ENCODE measurements around the gene FAXC.

FAXC gene
- total RNA-seq = 0 to 0.47 reads per million in 2 donors

DNA sequence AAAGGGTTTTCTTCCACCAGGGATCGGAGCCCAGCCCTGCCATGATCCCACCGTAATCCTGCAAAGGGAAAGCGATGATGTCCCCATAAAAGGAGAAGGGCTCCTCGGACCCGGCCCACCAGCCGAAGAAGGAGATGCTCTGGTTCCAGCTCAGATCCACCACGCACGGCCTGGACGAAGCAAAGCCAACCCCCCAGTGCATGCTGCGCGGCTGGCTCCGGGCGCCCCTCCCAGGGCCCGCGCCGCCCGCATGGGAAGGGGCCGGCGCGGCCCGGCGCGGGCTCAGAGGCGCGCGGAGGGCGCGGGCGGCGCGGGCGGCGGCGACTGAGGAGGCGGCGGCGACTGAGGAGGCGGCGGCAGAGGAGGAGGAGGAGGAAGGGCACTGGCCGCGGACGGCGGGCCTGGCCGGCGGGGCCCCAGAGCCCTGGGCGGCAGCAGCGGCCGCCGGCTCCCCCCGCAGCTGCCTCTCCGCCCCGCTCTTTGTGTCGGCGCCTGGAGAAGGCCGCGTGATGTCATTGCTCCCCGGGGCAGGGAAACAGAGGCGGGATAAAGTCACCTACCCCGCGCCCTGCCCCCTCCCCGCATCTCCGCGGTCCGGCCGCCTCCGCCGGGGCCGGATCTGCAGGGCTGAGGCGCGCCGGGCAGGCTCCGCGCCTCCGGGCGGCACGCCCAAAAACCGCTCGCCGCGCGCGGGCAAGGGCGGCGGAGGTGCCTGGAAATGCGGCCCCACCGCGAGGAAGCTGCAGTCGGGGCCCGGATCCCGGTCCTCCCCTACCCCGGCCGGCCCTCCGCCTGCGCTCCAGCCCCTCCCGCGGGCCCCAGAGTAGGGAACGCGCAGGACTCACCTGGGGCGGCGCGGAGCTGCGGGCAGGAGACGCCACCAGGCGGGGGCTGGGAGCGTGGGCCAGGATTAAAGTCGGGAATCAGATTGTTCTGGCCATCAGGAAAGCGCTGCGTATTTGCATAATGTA, at the start of gene FAXC:
Gene FAXC, minus strand, starts transcription at position 504 of the 971 bp plus-strand sequence. Its CDS starts 302 bp downstream, at position 202.
- peak in 1 of 5 experiments; percentile 12 for DNase-seq

DNA sequence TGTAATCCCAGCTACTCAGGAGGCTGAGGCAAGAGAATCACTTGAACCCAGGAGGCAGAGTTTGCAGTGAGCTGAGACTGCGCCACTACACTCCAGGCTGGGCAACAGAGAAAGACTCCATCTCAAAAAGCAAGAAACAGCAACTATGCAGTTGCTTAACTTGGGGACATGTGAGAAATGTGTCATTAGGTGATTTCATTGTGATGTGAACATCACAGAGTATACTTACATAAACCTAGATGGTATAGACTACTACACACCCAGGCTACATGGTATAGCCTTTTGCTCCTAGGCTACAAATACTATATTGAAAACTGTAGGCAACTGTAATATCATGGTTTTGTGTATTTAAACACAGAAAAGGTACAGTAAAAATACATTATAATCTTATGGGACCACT, 47.8 kb upstream of the FAXC start:
- no peak for DNase-seq

DNA sequence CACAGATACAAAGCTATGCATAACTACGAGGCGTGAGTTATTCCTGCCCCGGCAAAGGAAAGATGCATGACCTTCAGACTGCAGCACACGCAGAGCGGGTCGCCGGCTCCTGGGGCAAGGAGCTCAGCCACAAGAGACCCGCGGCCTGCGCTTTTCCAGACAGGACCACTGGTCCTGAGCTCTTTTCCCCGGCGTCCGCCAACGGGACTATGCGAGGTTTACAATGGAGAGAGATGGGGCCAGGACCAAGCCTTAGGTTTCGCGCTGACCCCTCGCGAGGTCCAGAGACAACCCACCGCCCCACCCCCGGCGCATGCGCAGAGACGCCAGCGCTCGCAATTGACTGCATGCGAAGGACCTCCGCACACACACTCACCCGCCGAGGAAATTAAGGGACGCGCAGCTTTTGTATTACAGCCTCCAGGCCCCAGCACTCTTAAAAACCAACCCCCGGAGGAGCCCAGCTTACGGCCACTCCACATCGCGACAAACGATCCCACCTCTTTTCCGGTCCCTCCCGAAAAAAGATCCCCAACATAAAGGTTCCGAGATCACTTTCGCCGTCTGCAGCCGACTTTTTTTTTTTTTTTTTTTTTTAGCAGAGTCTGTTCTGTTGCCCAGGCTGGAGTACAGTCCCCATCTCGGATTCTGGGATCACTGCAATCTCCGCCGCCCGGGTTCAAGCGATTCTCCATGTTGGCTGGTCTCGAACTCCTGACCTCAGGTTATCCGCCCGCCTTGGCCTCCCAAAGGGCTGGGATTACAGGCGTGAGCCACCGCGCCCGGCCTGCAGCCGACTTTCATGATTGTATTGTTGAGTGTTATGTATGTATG, 44.4 kb upstream of the FAXC start, which contains the start of gene COQ3:
Gene COQ3, minus strand, starts transcription at position 498 of the 834 bp plus-strand sequence. Its CDS starts 16 bp downstream, at position 482.
- peak; percentile 41 to 76 (median 51) for DNase-seq

DNA sequence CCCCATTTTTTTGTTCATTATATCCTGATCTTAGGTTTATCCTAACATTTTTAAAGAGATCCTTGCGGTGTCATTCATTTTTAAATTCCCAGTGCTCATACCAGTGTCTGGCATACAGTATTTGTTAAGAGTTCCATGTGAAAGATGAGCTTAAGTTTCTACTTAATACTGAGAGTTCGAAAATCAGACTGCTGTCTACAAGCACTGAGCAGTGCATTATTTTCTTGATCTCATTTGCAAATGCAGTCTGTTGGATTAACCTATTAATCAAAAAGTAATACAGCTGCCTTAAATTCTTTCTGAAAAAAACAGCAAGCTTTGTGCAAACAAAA, 43.9 kb upstream of the FAXC start:
- DNase-seq = no peak

DNA sequence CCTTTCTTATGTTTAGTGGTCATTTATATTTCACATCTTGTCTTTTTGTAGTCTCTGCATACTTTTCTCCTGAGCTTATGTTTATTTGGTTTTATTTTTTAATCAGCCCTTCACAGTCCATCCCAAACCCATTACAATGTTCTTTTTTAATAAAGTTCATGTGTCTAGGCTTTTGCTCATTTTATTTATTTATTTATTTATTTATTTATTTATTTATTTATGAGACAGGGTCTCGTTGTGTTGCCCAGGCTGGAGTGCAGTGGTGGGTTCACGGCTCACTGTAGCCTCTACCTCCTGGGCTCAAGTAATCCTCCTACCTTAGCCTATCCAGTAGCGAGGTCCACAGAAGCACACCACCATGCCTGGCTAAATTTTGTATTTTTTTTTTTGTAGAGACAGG, 41.4 kb upstream of the FAXC start:
- no peak for DNase-seq

DNA sequence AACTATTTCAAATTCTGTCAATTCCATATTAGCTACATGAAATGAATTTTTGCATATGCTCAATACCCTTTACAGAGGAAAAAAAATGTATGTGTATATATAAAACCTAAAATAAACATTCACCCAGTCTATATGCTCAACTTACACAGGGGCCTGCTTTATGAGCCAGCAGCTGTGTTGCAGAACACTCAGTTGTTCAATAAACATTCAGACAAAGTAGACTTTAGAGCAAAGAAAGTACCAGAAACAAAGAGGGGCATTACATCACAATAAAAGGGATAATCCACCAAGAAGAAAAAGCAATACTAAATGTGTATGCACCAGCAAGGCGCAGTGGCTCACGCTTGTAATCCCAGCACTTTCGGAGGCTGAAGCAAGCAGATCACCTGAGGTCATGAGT, 35.0 kb upstream of the FAXC start:
- no peak for DNase-seq

DNA sequence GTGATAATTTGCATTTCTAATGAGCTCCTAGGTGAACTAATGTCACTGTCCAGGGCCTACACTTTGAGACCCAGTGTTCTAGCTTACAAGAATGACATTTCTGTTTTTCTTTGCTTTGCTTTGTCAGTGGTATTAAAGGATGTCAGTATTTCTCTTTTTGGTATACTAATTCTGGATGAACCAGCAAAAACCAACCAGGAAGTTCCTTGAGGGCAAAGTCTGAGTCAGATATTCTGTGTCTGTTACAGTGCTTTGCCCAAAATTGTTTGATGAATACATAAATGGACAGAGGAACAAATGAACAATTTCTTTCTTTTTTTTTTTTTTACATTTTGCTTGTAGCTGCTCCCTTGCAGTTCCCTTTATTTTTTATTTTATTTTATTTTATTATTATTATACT, 29.2 kb upstream of the FAXC start:
- no peak for DNase-seq

DNA sequence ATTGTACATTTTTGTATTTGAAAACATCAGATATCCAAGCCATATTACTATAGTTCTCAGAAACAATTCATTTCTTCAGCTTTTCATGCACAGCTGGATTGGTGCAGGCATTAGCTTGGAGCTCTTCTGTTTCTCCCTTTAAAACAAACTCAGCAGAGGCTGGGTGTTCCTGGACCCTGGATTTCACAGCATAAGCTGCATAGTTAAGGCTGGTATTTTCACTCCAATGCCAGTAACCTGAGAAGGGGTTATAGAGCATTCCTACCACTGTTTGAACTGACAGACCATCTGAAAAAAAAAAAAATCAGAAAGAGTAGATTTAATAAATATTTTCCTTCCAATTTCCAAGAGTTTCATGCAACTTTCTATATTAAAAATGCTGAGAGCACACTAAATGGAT, 20.1 kb upstream of the FAXC start:
- no peak for DNase-seq

DNA sequence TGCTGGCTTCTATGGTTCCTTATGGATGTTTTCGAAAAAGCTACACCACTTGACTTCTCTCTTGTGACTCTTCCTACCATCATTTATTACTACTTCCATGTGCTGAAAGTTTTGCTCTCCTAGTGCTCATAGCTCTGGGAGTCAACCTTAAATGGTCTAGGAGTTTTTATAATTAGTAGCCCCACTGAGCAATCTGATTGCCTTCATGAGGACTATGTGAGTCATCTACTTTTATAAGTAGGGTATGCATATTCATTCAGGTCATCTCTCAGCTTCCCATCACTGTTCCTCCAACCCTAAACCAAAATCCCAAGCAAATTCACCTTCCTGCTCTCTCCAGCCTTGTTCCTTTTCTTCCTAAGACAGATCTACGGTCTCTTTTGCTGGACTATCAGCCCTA, 17.4 kb upstream of the FAXC start:
- DNase-seq = no peak

DNA sequence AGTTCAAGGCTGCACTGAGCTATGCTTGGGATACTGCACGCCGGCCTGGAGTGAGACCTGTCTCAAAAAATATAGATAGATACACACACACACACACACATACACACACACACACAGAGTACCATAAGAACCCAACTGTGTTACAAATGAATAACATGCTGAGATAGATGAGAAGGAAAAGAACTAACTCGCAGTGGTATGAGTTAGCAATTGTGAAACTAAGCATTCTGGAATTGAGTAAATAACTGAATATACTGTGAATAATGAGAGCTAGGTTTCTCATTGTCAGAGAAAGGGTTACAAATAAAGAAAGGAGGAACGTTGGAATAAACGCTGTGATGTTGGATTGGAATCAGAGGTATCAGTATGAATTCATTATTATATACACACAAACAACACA, 14.6 kb upstream of the FAXC start:
- DNase-seq = peak in 1 of 5 experiments; percentile 87

DNA sequence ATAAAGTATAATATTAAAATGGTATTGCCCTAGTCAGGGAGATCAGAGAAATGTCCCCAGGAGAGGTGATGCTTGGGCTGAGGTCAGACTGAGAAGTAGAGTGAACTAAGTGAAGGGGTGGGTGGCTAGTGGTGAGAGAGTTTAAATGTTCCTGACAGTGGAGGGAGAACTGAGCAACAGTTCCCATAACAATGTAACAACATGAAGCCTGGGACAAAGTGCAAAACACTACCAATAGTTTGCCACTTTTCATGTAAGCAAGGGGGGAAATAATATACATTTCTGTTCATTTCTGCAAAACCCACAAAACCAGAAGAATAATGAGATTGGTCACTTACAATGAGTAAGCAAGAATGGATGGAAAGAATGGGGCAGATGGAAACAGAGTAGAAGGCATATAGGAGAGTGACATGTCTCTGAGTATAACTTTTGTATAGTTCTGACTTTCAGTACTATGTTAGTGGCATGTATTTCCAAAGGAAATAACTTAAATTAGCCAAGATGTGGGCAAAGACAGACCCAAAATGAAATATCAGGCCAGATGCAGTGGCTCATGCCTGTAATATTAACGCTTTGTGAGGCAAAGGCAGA, 13.3 kb upstream of the FAXC start:
- peak in 1 of 5 experiments; percentile 31 for DNase-seq

DNA sequence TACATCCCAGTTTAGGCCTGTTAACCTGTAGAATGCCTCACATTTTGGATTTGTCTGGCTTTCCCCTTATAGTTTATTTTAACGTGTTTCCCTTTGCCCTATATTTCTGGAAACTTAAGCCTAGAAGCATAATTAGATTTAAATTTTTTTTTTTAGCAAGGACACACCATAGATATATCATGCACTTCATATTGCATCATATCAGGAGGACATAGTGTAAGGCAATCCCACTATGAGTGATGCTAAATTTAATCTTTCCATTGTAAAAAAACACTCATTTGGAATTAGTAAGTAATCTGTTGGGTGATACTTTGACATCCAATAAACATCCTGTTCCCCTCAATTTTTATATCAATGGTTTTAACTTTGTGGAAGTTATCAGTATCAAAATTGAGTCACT, 10.3 kb upstream of the FAXC start:
- no peak for DNase-seq

DNA sequence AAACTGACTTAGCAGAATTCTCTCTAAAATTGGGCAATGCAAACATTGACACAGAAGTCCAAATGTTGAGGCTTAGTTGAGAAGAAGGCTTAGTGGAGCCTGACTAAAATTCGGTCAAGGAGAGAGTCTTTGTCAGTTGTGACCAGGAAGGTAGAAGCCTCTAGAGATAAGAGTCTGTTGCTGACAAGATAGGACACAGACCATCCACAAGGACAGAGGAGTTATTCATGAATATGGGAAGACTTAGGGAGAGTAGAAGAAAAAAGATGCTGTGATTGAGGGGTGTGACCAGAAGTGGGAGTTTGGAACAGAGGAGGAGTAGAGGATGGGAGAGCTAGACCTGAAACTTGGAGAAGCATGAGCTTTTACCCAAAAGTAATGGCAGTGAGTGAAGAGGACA, 7.2 kb upstream of the FAXC start:
- DNase-seq = no peak

DNA sequence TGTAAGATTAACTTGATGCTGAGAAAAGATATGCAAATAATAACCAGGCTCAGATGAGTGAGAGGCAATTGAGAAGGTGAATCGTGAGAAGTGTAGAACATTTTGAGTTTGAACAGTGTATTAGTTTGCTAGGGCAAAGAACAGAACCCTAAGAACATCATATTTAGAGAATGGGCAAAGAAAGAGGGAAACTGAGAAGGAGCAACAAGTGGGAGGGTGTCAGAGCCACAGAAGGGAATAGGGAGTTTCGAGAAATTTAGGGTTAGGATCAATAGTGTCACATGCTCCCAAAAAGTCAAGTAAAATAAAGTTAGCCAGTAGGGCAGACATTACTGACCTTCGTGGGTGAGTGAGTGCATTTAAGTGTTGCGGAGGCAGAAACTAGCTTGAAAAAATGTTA, 5.5 kb upstream of the FAXC start:
- DNase-seq = no peak

DNA sequence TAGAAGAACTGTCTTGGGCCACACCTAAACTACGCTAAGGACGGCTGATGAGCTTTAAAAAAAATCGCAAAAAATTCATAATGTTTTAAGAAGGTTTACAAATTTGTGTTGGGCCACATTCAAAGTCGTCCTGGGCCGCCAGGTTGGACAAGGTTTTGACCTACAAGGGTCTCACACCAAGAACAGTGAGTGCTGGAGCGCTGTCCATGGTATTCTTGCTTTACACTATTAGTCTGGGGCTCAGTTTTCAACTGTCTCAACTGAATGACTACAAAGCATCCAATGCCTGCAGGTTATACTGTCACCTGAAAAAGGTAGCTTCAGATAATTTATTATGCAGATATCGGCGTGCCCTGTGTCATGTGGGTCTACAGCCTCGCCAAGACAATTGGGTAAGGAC, 3.7 kb upstream of the FAXC start:
- DNase-seq = no peak

DNA sequence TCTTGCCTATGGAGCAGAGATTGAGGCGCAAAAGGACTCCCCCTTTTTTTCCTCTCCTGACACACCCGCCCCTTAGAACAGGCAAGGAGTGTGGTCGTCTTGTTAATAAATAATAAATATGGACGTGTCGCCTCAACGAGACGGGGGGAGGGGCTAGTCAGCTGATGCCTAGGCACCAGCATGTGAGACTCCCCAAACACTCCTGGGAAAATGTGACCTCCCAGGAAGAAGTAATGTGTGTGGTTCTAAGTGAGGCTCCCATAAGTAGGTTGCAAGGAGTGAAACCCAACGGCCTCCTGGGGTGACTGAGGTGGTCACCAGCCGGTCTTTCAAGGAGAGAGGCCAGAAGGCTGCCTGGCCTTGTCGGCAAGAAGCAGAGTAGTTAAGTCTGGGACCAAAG, 1.1 kb upstream of the FAXC start:
- no peak for DNase-seq

DNA sequence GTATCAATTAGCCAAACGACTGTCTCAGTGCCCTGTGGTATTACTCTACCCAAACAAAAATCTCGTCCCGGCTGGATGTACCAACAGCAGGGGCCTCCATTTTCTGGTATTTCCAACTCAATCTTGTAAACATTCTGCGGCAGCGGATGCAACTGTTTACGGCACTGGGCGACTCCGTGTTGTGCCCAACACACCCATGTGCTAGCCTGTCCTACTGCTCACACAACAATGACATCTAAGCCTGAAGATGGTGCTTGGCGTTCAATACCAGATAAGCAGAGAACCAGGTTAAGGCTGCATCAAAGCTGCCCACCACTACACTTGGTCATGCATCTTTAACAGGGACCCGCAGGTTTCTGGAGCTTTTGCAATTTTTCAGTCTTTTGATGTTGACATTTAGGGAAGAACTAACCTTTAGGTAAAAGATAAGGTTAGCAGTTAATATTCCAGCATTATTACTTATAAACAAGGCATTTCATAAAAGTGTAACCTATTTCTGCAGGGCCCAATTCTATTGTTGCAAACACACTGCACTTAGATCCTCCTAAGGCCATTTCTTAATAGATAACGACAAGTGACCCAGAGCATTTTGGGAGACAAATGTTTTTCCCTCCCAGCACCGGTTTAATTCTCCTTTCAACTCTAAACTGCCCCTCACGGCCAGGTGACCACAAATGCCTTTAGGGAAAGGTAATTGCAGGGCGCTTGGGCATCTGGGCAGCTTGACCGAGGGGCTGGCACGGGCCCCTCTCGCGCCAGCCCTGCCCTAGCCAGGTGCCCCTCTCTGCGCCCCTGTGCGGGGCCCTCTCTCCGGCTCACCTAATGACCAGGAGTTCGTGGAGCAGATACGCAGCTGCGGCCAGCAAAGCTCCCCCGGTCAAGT, 945 bp downstream of the FAXC start:
- DNase-seq = no peak

DNA sequence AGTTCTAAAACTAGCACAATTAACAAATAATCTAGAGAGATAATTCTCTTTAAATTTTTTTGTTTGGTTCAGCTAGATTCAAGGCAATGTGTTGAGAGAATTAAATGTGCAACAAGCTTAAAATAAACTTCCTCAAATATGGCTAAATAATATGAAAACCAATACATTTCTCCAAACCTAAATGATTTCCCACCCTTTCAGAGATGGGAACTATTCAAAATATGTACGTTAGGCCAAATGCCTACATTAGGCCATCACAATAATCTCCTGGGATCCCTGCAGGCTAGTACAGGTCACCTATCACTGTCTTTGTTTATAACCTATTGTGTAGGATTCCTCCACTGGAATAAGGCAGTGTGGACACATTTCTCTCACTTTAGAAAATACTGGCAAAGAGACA, 1.7 kb downstream of the FAXC start:
- no peak for DNase-seq

DNA sequence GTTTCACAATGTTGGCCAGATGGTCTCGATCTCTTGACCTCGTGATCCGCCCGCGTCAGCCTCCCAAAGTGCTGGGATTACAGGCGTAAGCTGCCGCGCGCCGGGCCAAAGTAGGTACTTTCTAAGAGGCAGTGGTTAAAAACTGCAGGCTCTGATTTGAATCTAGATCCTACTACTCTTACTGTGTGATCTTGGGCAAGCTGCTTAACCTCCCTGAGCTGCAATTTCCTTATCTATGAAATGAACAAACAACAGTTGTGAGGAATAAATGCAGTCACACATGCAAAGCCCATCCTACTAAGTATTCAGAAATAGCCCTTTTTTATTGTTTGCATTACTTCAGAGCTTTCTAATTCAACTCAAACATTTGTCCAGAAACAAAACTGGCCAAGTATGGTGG, 2.9 kb downstream of the FAXC start:
- no peak for DNase-seq

DNA sequence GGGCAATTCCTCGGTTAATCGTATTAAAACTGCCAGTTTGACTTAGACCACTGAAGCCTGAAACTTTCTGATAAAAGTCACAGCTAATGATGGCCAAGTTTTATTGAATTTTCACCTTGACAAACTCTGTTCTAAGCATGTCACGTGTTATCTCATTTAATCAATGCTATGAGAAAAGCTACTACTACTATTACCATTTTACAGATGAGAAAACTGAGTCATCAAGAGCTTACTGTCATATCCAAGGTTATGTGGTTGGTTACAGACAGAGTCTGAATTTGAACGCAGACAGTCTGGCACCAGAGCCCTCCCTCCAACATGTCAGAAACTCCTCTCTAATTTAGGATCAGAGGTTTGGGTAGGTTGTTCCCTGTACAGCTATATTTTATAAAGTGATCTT, 4.3 kb downstream of the FAXC start:
- DNase-seq = peak in 1 of 5 experiments; percentile 15

DNA sequence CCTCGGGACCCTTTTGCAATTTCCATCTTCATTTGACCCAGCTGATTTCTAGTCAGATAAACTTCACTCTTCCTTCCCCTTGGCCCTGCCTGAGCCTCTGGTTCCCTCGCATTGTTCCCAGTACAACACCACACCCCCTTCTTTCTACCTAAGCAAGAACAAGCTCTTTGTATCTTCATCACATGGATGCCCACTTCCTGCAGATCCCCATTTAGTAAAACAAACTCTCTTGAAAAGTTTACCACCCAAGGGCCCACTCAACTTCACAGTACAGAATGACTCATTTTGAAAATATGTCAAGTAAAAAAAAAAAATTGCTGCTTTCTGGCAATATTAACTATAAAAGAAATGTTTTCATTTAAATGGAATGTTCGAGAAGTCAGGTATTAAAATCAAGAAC, 5.2 kb downstream of the FAXC start:
- peak in 1 of 5 experiments; percentile 39 for DNase-seq

DNA sequence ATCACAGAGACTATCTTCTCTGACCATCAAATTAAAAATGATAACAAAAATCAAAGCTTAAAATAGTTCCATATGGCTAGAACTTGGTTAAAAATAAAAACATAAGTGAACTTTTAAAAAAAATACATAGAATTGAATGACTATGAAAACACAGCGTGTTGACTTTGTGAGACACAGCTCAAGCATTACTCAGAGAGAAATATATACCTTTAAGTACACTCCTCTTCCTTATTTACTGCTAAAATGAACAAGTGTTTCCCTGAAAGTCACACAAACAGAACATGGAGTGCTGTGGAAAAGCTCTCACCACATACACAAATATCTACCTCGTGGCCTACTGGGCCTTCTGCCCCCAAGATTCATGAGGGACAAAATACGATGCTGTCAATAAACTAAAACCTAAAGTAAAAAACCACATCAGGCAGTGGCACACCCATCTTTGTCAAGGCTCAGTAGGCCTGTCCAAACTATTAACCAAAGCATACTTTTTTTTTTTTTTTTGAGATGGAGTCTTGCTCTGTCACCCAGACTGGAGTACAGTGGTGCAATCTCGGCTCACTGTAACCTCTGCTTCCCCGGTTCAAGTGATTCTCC, 7.5 kb downstream of the FAXC start:
- no peak for DNase-seq

Measured in T-helper 2 cell (primary cell).